ENCODE results near the gene CFAP97D2. TPM values are rescaled to one million over a fixed set of nuclear protein-coding genes. Genes with fewer than 3 reads are reported as not detected.
A peak's percentile ranks its signal among the peaks of the same experiment; 100 is the strongest.

Gene CFAP97D2
- total and polyA plus RNA-seq, 4 donors: not detected

- Histone ChIP-seq H3K36me3 (ENCODE audit: control insufficient read depth in 1 of 2, insufficient read depth in 2 of 2, low read length in 1 of 2) (no peaks in the 10 kb centered on the region), H3K9me3 (ENCODE audit: control insufficient read depth, low read length) (no peaks in the 10 kb centered on the region), H3K27me3 (ENCODE audit: control insufficient read depth in 1 of 2, insufficient read depth in 2 of 2, low read length in 1 of 2) (peaks cover 0 to 1% of the 10 kb centered on the region in 2 donors), H3K4me1 (ENCODE audit: control insufficient read depth in 1 of 2, insufficient read depth in 2 of 2, low read length in 2 of 2) (no peaks in the 10 kb centered on the region), H3K27ac (ENCODE audit: low read depth in 1 of 2, low read length in 2 of 2) (no peak overlapping the region), H3K4me3 (ENCODE audit: low read length in 2 of 2) (no peak overlapping the region)
- DNase-seq (no peak), ATAC-seq (ENCODE audit: low FRiP score) (no peak)
- 85 to 92% methylated on average over 7 of the region's 7 CpGs for WGBS, 2 donors
- intact Hi-C loops (cut with DNase I): no loop called here
These were observed 34.9 kb downstream of the CFAP97D2 start for GRCh38 chr13:114213980-114214379.

GRCh38 chr13:114219392-114219791 is 40.3 kb downstream of the CFAP97D2 start:
- ATAC-seq (ENCODE audit: low FRiP score) (no peak), DNase-seq (no peak)
- Histone ChIP-seq H3K4me3 (ENCODE audit: low read length in 2 of 2) (no peak overlapping the region), H3K27me3 (ENCODE audit: control insufficient read depth in 1 of 2, insufficient read depth in 2 of 2, low read length in 1 of 2) (no peaks in the 10 kb centered on the region), H3K36me3 (ENCODE audit: control insufficient read depth in 1 of 2, insufficient read depth in 2 of 2, low read length in 1 of 2) (no peaks in the 10 kb centered on the region), H3K9me3 (ENCODE audit: control insufficient read depth, low read length) (no peaks in the 10 kb centered on the region), H3K27ac (ENCODE audit: low read depth in 1 of 2, low read length in 2 of 2) (no peak overlapping the region), H3K4me1 (ENCODE audit: control insufficient read depth in 1 of 2, insufficient read depth in 2 of 2, low read length in 2 of 2) (no peaks in the 10 kb centered on the region)
- intact Hi-C loops (cut with DNase I): no loop called here
- 60 to 74% methylated on average over 3 of the region's 3 CpGs for WGBS, 2 donors

GRCh38 chr13:114222461-114222968 is 43.5 kb downstream of the CFAP97D2 start:
- peak in 1 of 2 donors; percentile 63 for DNase-seq
- intact Hi-C loops (cut with DNase I): no loop called here
- no peak overlapping the region for H3K27ac ChIP-seq (ENCODE audit: low read depth in 1 of 2, low read length in 2 of 2)
- WGBS, 2 donors: 23 to 24% methylated on average over 9 of the region's 9 CpGs
- no peak overlapping the region for H3K4me3 ChIP-seq (ENCODE audit: low read length in 2 of 2)
- no peaks in the 10 kb centered on the region for H3K9me3 ChIP-seq (ENCODE audit: control insufficient read depth, low read length)
- peak; percentile 29 for ATAC-seq (ENCODE audit: low FRiP score)
- no peaks in the 10 kb centered on the region for H3K36me3 ChIP-seq (ENCODE audit: control insufficient read depth in 1 of 2, insufficient read depth in 2 of 2, low read length in 1 of 2)
- no peaks in the 10 kb centered on the region for H3K27me3 ChIP-seq (ENCODE audit: control insufficient read depth in 1 of 2, insufficient read depth in 2 of 2, low read length in 1 of 2)
- H3K4me1 ChIP-seq (ENCODE audit: control insufficient read depth in 1 of 2, insufficient read depth in 2 of 2, low read length in 2 of 2): no peaks in the 10 kb centered on the region

- intact Hi-C loops (cut with DNase I): no loop called here
- Histone ChIP-seq H3K9me3 (ENCODE audit: control insufficient read depth, low read length) (no peaks in the 10 kb centered on the region), H3K27me3 (ENCODE audit: control insufficient read depth in 1 of 2, insufficient read depth in 2 of 2, low read length in 1 of 2) (no peaks in the 10 kb centered on the region), H3K27ac (ENCODE audit: low read depth in 1 of 2, low read length in 2 of 2) (no peak overlapping the region), H3K4me1 (ENCODE audit: control insufficient read depth in 1 of 2, insufficient read depth in 2 of 2, low read length in 2 of 2) (no peaks in the 10 kb centered on the region), H3K4me3 (ENCODE audit: low read length in 2 of 2) (no peak overlapping the region), H3K36me3 (ENCODE audit: control insufficient read depth in 1 of 2, insufficient read depth in 2 of 2, low read length in 1 of 2) (no peaks in the 10 kb centered on the region)
- no peak for DNase-seq
- WGBS, 2 donors: 87 to 93% methylated on average over 13 of the region's 13 CpGs
- ATAC-seq (ENCODE audit: low FRiP score): no peak
These were observed 45.1 kb downstream of the CFAP97D2 start for GRCh38 chr13:114224201-114224600.

- intact Hi-C loops (cut with DNase I): loop anchor here (1.0 to 5.0 kb wide), 4 partner anchors 158 to 413 kb away; no protein-coding TSS in a partner anchor
- Histone ChIP-seq H3K9me3 (ENCODE audit: control insufficient read depth, low read length) (no peaks in the 10 kb centered on the region), H3K36me3 (ENCODE audit: control insufficient read depth in 1 of 2, insufficient read depth in 2 of 2, low read length in 1 of 2) (no peaks in the 10 kb centered on the region), H3K27ac (ENCODE audit: low read depth in 1 of 2, low read length in 2 of 2) (no peak overlapping the region), H3K27me3 (ENCODE audit: control insufficient read depth in 1 of 2, insufficient read depth in 2 of 2, low read length in 1 of 2) (no peaks in the 10 kb centered on the region), H3K4me3 (ENCODE audit: low read length in 2 of 2) (no peak overlapping the region), H3K4me1 (ENCODE audit: control insufficient read depth in 1 of 2, insufficient read depth in 2 of 2, low read length in 2 of 2) (no peaks in the 10 kb centered on the region)
- ATAC-seq (ENCODE audit: low FRiP score) (no peak), DNase-seq (no peak)
- WGBS, 2 donors: 83 to 88% methylated on average over 8 of the region's 8 CpGs
These were observed 46.6 kb downstream of the CFAP97D2 start for GRCh38 chr13:114225610-114226009.

GRCh38 chr13:114226088-114226487 is 47.0 kb downstream of the CFAP97D2 start:
- Histone ChIP-seq H3K9me3 (ENCODE audit: control insufficient read depth, low read length) (no peaks in the 10 kb centered on the region), H3K4me3 (ENCODE audit: low read length in 2 of 2) (no peak overlapping the region), H3K27ac (ENCODE audit: low read depth in 1 of 2, low read length in 2 of 2) (no peak overlapping the region), H3K36me3 (ENCODE audit: control insufficient read depth in 1 of 2, insufficient read depth in 2 of 2, low read length in 1 of 2) (no peaks in the 10 kb centered on the region), H3K4me1 (ENCODE audit: control insufficient read depth in 1 of 2, insufficient read depth in 2 of 2, low read length in 2 of 2) (no peaks in the 10 kb centered on the region), H3K27me3 (ENCODE audit: control insufficient read depth in 1 of 2, insufficient read depth in 2 of 2, low read length in 1 of 2) (no peaks in the 10 kb centered on the region)
- DNase-seq (no peak), ATAC-seq (ENCODE audit: low FRiP score) (no peak)
- intact Hi-C loops (cut with DNase I): loop anchor here (1.0 to 5.0 kb wide), 4 partner anchors 159 to 414 kb away; no protein-coding TSS in a partner anchor
- 80 to 82% methylated on average over 11 of the region's 11 CpGs for whole genome bisulfite sequencing, 2 donors

- Histone ChIP-seq H3K9me3 (ENCODE audit: control insufficient read depth, low read length) (no peaks in the 10 kb centered on the region), H3K27me3 (ENCODE audit: control insufficient read depth in 1 of 2, insufficient read depth in 2 of 2, low read length in 1 of 2) (no peaks in the 10 kb centered on the region), H3K36me3 (ENCODE audit: control insufficient read depth in 1 of 2, insufficient read depth in 2 of 2, low read length in 1 of 2) (no peaks in the 10 kb centered on the region), H3K4me3 (ENCODE audit: low read length in 2 of 2) (no peak overlapping the region), H3K27ac (ENCODE audit: low read depth in 1 of 2, low read length in 2 of 2) (no peak overlapping the region), H3K4me1 (ENCODE audit: control insufficient read depth in 1 of 2, insufficient read depth in 2 of 2, low read length in 2 of 2) (no peaks in the 10 kb centered on the region)
- ATAC-seq (ENCODE audit: low FRiP score): peak; percentile 94
- peak; percentile 89 to 94 for DNase-seq
- WGBS, 2 donors: 3 to 4% methylated on average over 19 of the region's 19 CpGs
- intact Hi-C loops (cut with DNase I): loop anchor here (1.0 to 5.0 kb wide), 4 partner anchors 160 to 415 kb away; no protein-coding TSS in a partner anchor
These were observed 47.8 kb downstream of the CFAP97D2 start for GRCh38 chr13:114226699-114227323.

GRCh38 chr13:114227528-114227927 is 48.5 kb downstream of the CFAP97D2 start:
- no peaks in the 10 kb centered on the region for H3K27me3 ChIP-seq (ENCODE audit: control insufficient read depth in 1 of 2, insufficient read depth in 2 of 2, low read length in 1 of 2)
- H3K4me3 ChIP-seq (ENCODE audit: low read length in 2 of 2): no peak overlapping the region
- no peaks in the 10 kb centered on the region for H3K36me3 ChIP-seq (ENCODE audit: control insufficient read depth in 1 of 2, insufficient read depth in 2 of 2, low read length in 1 of 2)
- no peak overlapping the region for H3K27ac ChIP-seq (ENCODE audit: low read depth in 1 of 2, low read length in 2 of 2)
- H3K9me3 ChIP-seq (ENCODE audit: control insufficient read depth, low read length): no peaks in the 10 kb centered on the region
- intact Hi-C loops (cut with DNase I): loop anchor here (1.0 to 5.0 kb wide), 4 partner anchors 160 to 415 kb away; no protein-coding TSS in a partner anchor
- ATAC-seq (ENCODE audit: low FRiP score): no peak
- no peak for DNase-seq
- WGBS, 2 donors: 80 to 87% methylated on average over 2 of the region's 2 CpGs
- no peaks in the 10 kb centered on the region for H3K4me1 ChIP-seq (ENCODE audit: control insufficient read depth in 1 of 2, insufficient read depth in 2 of 2, low read length in 2 of 2)

GRCh38 chr13:114228176-114228575 is 49.1 kb downstream of the CFAP97D2 start:
- 59 to 66% methylated on average over 9 of the region's 9 CpGs for WGBS, 2 donors
- no peak overlapping the region for H3K27ac ChIP-seq (ENCODE audit: low read depth in 1 of 2, low read length in 2 of 2)
- H3K36me3 ChIP-seq (ENCODE audit: control insufficient read depth in 1 of 2, insufficient read depth in 2 of 2, low read length in 1 of 2): no peaks in the 10 kb centered on the region
- DNase-seq (no peak), ATAC-seq (ENCODE audit: low FRiP score) (no peak)
- intact Hi-C loops (cut with DNase I): loop anchor here (5.0 kb wide), 3 partner anchors 161 to 416 kb away; no protein-coding TSS in a partner anchor
- H3K27me3 ChIP-seq (ENCODE audit: control insufficient read depth in 1 of 2, insufficient read depth in 2 of 2, low read length in 1 of 2): no peaks in the 10 kb centered on the region
- H3K4me1 ChIP-seq (ENCODE audit: control insufficient read depth in 1 of 2, insufficient read depth in 2 of 2, low read length in 2 of 2): no peaks in the 10 kb centered on the region
- H3K9me3 ChIP-seq (ENCODE audit: control insufficient read depth, low read length): no peaks in the 10 kb centered on the region
- H3K4me3 ChIP-seq (ENCODE audit: low read length in 2 of 2): no peak overlapping the region
